HepG2 (cell line): ENCODE data around the gene DUS2. TPM values are rescaled to one million over a fixed set of nuclear protein-coding genes. Genes with fewer than 3 reads are reported as not detected.

Experiments used
- CC2D1A ChIP-seq: sonication (generic); formaldehyde crosslinking; IDR thresholded peaks from 2 replicates; pipeline ENCODE4 v1.8.1; 2023; ENCODE audit warnings: mild to moderate bottlenecking, missing genetic modification reagents
- KDM4B ChIP-seq: sonication (generic); formaldehyde crosslinking; IDR thresholded peaks from 2 replicates; pipeline ENCODE4 v1.4.0; 2020; ENCODE audit warnings: missing genetic modification reagents
- MBD4 ChIP-seq: IDR thresholded peaks from 2 replicates; pipeline ENCODE4 v1.6.1; 2012; ENCODE audit warnings: low read length, inconsistent platforms, borderline replicate concordance
- NR2C2 ChIP-seq: sonication (generic); formaldehyde crosslinking; IDR thresholded peaks from 2 replicates; pipeline ENCODE4 v1.4.0; 2020; ENCODE audit warnings: missing genetic modification reagents, mild to moderate bottlenecking, moderate library complexity, borderline replicate concordance
- SAFB2 ChIP-seq: sonication (generic); formaldehyde crosslinking; IDR thresholded peaks from 2 replicates; pipeline ENCODE4 v1.5.1; 2020; ENCODE audit warnings: missing genetic modification reagents, low read depth, mild to moderate bottlenecking, borderline replicate concordance
- STAG1 ChIP-seq: sonication (generic); formaldehyde crosslinking; IDR thresholded peaks from 2 replicates; pipeline ENCODE4 v1.4.0; 2020; ENCODE audit warnings: missing genetic modification reagents
- ZBTB42 ChIP-seq: sonication (generic); formaldehyde crosslinking; IDR thresholded peaks from 2 replicates; pipeline ENCODE4 v1.5.0; 2020; ENCODE audit warnings: mild to moderate bottlenecking, missing genetic modification reagents
- ZNF136 ChIP-seq: sonication (generic); formaldehyde crosslinking; IDR thresholded peaks from 2 replicates; pipeline ENCODE4 v1.8.1; 2022; ENCODE audit warnings: low read depth, mild to moderate bottlenecking, moderate library complexity, missing genetic modification reagents
- ZNF264 ChIP-seq: sonication (generic); formaldehyde crosslinking; IDR thresholded peaks from 2 replicates; pipeline ENCODE4 v1.4.0; 2020; ENCODE audit warnings: missing genetic modification reagents
- ZNF530 ChIP-seq: sonication (generic); formaldehyde crosslinking; IDR thresholded peaks from 2 replicates; pipeline ENCODE4 v1.5.0; 2020; ENCODE audit warnings: low read depth, mild to moderate bottlenecking, missing genetic modification reagents
- ZNF674 ChIP-seq: sonication (generic); formaldehyde crosslinking; IDR thresholded peaks from 2 replicates; pipeline ENCODE4 v1.5.0; 2020; ENCODE audit warnings: low read depth, mild to moderate bottlenecking, missing genetic modification reagents
- ZNF746 ChIP-seq: sonication (generic); formaldehyde crosslinking; IDR thresholded peaks from 2 replicates; pipeline ENCODE4 v1.8.0; 2022; ENCODE audit warnings: mild to moderate bottlenecking, missing genetic modification reagents
- ZNF768 ChIP-seq: sonication (generic); formaldehyde crosslinking; IDR thresholded peaks from 2 replicates; pipeline ENCODE4 v1.4.0; 2020; ENCODE audit warnings: missing genetic modification reagents
- ZNF790 ChIP-seq: sonication (generic); formaldehyde crosslinking; IDR thresholded peaks from 2 replicates; pipeline ENCODE4 v1.8.0; 2022; ENCODE audit warnings: missing genetic modification reagents, mild to moderate bottlenecking, borderline replicate concordance
- polyA plus RNA-seq, 8 experiments: library from polyadenylated mRNA; depleted of rRNA in 3 of 8; stranded (reverse) in 7 of 8; unstranded in 1 of 8; fragments of >200 nt; fragmentation: Illumina TruSeq in 4 of 8; extraction: Trizol in 4 of 8; gene quantifications; 2 replicates each; pipeline versions ENCODE4 v1.2.1 to v1.2.3, GENCODE V29; 2011 to 2016; ENCODE audit warnings: low read depth in 4 of 8, missing spikeins in 1 of 8, mixed read lengths in 1 of 8; ENCODE audit not compliant: insufficient read depth in 1 of 8
- total RNA-seq, 5 experiments: library from RNA; depleted of rRNA; stranded (reverse); fragments of >200 nt; fragmentation: Illumina TruSeq; extraction: Trizol; gene quantifications; 2 replicates each; pipeline ENCODE4 v1.2.3, GENCODE V29; 2016; ENCODE audit warnings: low read depth in 1 of 5
- TF ChIP-seq, protein P1 (sequence below), 2 experiments: sonication (generic) in 1 of 2; formaldehyde crosslinking in 1 of 2; IDR thresholded peaks; 2 replicates each; pipeline versions ENCODE4 v1.4.0 to v1.6.1; 2016 to 2020; ENCODE audit warnings: borderline replicate concordance in 1 of 2, low read depth in 1 of 2, mild to moderate bottlenecking in 1 of 2, missing genetic modification reagents in 1 of 2
- TF ChIP-seq, protein P2 (sequence below): sonication (generic); formaldehyde crosslinking; IDR thresholded peaks from 2 replicates; pipeline ENCODE4 v1.4.0; 2020; ENCODE audit warnings: missing genetic modification reagents
- TF ChIP-seq, protein P3 (sequence below): sonication (generic); formaldehyde crosslinking; IDR thresholded peaks from 2 replicates; pipeline ENCODE4 v1.4.0; 2020; ENCODE audit warnings: missing genetic modification reagents

Gene DUS2
- total and polyA plus RNA-seq, 2 of the 13 experiments (the other 11 are each of a cell fraction or from before 2014, with no cell fraction given): 17.8 to 25.1 TPM

DNA sequence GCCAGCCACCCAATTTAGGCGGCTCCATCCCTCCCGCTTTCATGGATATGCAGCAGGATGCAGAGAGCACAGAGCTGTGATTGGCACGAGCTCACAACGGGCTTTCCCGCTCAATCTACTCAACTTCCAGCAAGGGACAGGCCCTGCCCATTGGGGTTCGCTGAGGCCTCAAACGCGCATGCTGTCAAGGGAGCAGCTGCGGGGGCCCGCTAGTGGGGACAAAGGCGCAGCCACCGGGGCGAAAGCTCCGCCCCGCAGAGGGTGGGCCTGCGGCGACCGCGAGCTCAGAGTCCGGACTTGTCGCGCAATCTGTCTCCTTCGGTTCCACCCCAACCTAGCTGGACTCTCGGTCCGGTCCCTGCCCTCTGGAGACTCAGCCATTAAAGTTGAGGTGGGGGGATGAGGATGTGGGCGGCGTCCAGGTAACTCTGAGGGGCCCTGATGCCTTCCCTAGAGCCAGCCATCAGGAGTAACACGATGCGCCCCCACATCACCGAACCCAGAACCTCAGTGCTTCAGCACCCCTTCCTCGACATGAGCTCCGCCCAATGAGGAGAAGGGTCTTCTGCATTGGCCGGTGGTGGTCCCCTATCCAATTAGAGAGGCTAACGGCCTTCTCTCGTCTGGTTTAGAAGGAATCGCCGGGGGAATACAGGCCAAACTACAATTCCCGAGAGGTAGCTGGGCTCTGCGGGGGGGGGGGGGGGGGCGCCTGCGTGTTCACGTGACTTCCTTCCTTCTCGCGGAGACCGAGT, 61.6 kb downstream of the DUS2 start (continued):
- TF ChIP-seq, protein P1, sequence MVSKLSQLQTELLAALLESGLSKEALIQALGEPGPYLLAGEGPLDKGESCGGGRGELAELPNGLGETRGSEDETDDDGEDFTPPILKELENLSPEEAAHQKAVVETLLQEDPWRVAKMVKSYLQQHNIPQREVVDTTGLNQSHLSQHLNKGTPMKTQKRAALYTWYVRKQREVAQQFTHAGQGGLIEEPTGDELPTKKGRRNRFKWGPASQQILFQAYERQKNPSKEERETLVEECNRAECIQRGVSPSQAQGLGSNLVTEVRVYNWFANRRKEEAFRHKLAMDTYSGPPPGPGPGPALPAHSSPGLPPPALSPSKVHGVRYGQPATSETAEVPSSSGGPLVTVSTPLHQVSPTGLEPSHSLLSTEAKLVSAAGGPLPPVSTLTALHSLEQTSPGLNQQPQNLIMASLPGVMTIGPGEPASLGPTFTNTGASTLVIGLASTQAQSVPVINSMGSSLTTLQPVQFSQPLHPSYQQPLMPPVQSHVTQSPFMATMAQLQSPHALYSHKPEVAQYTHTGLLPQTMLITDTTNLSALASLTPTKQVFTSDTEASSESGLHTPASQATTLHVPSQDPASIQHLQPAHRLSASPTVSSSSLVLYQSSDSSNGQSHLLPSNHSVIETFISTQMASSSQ (IDR thresholded peaks at IDR 0.05; ENCODE audit: low read depth): 0 out of 2 replicates have a peak, but pooled peaks have one; percentile 43
- TF ChIP-seq, protein P1 (CRISPR knock-in tag; IDR thresholded peaks at IDR 0.05; ENCODE audit: borderline replicate concordance): peak; percentile 90
- TF ChIP-seq MBD4: no peak
- peak; percentile 57 for TF ChIP-seq STAG1 (CRISPR knock-in tag)
- TF ChIP-seq ZNF674: peak; percentile 79; the same call in 1 of the 2 replicates
- peak; percentile 48 for TF ChIP-seq KDM4B (CRISPR knock-in tag)
- peak; percentile 63 for TF ChIP-seq NR2C2 (CRISPR knock-in tag)
- TF ChIP-seq ZNF530: no peak
- peak; percentile 99 for TF ChIP-seq ZNF136 (CRISPR knock-in tag)
- TF ChIP-seq, protein P2, sequence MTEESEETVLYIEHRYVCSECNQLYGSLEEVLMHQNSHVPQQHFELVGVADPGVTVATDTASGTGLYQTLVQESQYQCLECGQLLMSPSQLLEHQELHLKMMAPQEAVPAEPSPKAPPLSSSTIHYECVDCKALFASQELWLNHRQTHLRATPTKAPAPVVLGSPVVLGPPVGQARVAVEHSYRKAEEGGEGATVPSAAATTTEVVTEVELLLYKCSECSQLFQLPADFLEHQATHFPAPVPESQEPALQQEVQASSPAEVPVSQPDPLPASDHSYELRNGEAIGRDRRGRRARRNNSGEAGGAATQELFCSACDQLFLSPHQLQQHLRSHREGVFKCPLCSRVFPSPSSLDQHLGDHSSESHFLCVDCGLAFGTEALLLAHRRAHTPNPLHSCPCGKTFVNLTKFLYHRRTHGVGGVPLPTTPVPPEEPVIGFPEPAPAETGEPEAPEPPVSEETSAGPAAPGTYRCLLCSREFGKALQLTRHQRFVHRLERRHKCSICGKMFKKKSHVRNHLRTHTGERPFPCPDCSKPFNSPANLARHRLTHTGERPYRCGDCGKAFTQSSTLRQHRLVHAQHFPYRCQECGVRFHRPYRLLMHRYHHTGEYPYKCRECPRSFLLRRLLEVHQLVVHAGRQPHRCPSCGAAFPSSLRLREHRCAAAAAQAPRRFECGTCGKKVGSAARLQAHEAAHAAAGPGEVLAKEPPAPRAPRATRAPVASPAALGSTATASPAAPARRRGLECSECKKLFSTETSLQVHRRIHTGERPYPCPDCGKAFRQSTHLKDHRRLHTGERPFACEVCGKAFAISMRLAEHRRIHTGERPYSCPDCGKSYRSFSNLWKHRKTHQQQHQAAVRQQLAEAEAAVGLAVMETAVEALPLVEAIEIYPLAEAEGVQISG (CRISPR knock-in tag): peak; percentile 90
- peak; percentile 92; the same call in 1 of the 2 replicates for TF ChIP-seq CC2D1A (CRISPR knock-in tag)
- 0 out of 2 replicates have a peak, but pooled peaks have one; percentile 79 for TF ChIP-seq ZNF790 (CRISPR knock-in tag)
- peak; percentile 81; the same call in 1 of the 2 replicates for TF ChIP-seq SAFB2
- 0 out of 2 replicates have a peak, but pooled peaks have one; percentile 61 for TF ChIP-seq ZNF768
- TF ChIP-seq ZNF746 (CRISPR knock-in tag): 0 out of 2 replicates have a peak, but pooled peaks have one; percentile 76
- 0 out of 2 replicates have a peak, but pooled peaks have one; percentile 95 for TF ChIP-seq ZBTB42 (CRISPR knock-in tag)
- TF ChIP-seq, protein P3, sequence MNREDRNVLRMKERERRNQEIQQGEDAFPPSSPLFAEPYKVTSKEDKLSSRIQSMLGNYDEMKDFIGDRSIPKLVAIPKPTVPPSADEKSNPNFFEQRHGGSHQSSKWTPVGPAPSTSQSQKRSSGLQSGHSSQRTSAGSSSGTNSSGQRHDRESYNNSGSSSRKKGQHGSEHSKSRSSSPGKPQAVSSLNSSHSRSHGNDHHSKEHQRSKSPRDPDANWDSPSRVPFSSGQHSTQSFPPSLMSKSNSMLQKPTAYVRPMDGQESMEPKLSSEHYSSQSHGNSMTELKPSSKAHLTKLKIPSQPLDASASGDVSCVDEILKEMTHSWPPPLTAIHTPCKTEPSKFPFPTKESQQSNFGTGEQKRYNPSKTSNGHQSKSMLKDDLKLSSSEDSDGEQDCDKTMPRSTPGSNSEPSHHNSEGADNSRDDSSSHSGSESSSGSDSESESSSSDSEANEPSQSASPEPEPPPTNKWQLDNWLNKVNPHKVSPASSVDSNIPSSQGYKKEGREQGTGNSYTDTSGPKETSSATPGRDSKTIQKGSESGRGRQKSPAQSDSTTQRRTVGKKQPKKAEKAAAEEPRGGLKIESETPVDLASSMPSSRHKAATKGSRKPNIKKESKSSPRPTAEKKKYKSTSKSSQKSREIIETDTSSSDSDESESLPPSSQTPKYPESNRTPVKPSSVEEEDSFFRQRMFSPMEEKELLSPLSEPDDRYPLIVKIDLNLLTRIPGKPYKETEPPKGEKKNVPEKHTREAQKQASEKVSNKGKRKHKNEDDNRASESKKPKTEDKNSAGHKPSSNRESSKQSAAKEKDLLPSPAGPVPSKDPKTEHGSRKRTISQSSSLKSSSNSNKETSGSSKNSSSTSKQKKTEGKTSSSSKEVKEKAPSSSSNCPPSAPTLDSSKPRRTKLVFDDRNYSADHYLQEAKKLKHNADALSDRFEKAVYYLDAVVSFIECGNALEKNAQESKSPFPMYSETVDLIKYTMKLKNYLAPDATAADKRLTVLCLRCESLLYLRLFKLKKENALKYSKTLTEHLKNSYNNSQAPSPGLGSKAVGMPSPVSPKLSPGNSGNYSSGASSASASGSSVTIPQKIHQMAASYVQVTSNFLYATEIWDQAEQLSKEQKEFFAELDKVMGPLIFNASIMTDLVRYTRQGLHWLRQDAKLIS (CRISPR knock-in tag): peak; percentile 64; the same call in 1 of the 2 replicates
- TF ChIP-seq ZNF264: peak; percentile 85; the same call in 1 of the 2 replicates
